Activated CD4-positive, alpha-beta T cell treated with anti-CD3 and anti-CD28 coated beads for 1 hour (primary cell): ENCODE data around the gene L3HYPDH.
"Not testable (repeated sequence)": the region's sequence is repeated elsewhere in the genome, so short reads cannot be mapped to it uniquely, and the experiment has no call there.

ENCODE experiments used
- DNase-seq: peaks from one replicate; pipeline ENCODE4 v3.0.0-alpha.2; 2020

The L3HYPDH gene

GRCh38 chr14:59475709-59476108, 8.5 kb downstream of the L3HYPDH start:
- no peak for DNase-seq

- DNase-seq: no peak
Observed at GRCh38 chr14:59474172-59474571, 10.0 kb downstream of the L3HYPDH start.

- DNase-seq: peak; percentile 24
Observed at GRCh38 chr14:59465316-59466135, 18.7 kb downstream of the L3HYPDH start, which contains the start of gene GPR135. GPR135 (minus strand) TSS chr14:59465380; CDS start chr14:59465226, 154 bp downstream.

GRCh38 chr14:59464486-59465315, 19.5 kb downstream of the L3HYPDH start:
- peak; percentile 20 for DNase-seq

- DNase-seq: no peak
Observed at GRCh38 chr14:59463787-59464485, 20.3 kb downstream of the L3HYPDH start.

GRCh38 chr14:59461891-59462290, 22.3 kb downstream of the L3HYPDH start:
- DNase-seq: no peak

- no peak for DNase-seq
Observed at GRCh38 chr14:59460378-59460777, 23.8 kb downstream of the L3HYPDH start.

- no peak for DNase-seq
Observed at GRCh38 chr14:59458486-59458885, 25.7 kb downstream of the L3HYPDH start.

- DNase-seq: no peak
Observed at GRCh38 chr14:59455411-59455810, 28.8 kb downstream of the L3HYPDH start.

- no peak for DNase-seq
Observed at GRCh38 chr14:59454139-59454538, 30.1 kb downstream of the L3HYPDH start.

GRCh38 chr14:59451849-59452248, 32.4 kb downstream of the L3HYPDH start:
- no peak for DNase-seq

- DNase-seq: no peak
Observed at GRCh38 chr14:59450716-59451115, 33.5 kb downstream of the L3HYPDH start.

- DNase-seq: not testable (repeated sequence)
Observed at GRCh38 chr14:59448673-59449072, 35.5 kb downstream of the L3HYPDH start.

GRCh38 chr14:59439256-59439965, 44.8 kb downstream of the L3HYPDH start:
- no peak for DNase-seq

- no peak for DNase-seq
Observed at GRCh38 chr14:59438195-59438647, 46.0 kb downstream of the L3HYPDH start.

- no peak for DNase-seq
Observed at GRCh38 chr14:59435987-59436386, 48.2 kb downstream of the L3HYPDH start.

GRCh38 chr14:59435101-59435500, 49.1 kb downstream of the L3HYPDH start:
- no peak for DNase-seq

GRCh38 chr14:59429790-59430189, 54.4 kb downstream of the L3HYPDH start:
- no peak for DNase-seq

GRCh38 chr14:59428581-59429012, 55.6 kb downstream of the L3HYPDH start:
- DNase-seq: no peak

- DNase-seq: no peak
Observed at GRCh38 chr14:59427653-59428580, 56.3 kb downstream of the L3HYPDH start.

- no peak for DNase-seq
Observed at GRCh38 chr14:59425322-59425935, 58.8 kb downstream of the L3HYPDH start.
